ENCODE data around the gene CITED2.

- TF ChIP-seq POLR2AphosphoS5 (IDR thresholded peaks at IDR 0.05; ENCODE audit: borderline replicate concordance, low read depth, low read length) (no peak), EZH2 (IDR thresholded peaks at IDR 0.05) (no peak)
Measured at GRCh38 chr6:139327038-139327437, 47.4 kb downstream of the CITED2 start.

Measured in SK-N-MC (cell line).